NCI-H748 (cell line): ENCODE data around the gene SLC27A3.

Experiments
- DNase-seq: peaks from one replicate; lab custom pipeline; 2025; ENCODE audit not compliant: unreplicated experiment; lab: John Stamatoyannopoulos, UW

Gene SLC27A3

DNA sequence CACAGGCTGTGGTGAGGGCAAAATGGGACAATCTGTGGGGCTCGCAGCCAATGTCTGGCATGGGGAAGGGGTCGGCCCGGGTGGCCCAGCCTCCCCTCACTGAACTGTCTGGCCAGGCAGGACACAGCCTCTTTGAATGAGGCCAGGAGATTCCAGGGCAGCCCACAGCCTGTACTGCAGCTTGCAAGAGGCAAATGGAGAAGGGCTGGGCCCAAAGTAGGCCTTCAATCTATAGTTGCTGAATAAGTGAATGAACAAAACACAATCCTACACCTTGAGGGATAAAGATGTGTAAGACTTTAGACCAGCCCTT lies 23.2 kb downstream of the SLC27A3 start:
- no peak for DNase-seq

DNA sequence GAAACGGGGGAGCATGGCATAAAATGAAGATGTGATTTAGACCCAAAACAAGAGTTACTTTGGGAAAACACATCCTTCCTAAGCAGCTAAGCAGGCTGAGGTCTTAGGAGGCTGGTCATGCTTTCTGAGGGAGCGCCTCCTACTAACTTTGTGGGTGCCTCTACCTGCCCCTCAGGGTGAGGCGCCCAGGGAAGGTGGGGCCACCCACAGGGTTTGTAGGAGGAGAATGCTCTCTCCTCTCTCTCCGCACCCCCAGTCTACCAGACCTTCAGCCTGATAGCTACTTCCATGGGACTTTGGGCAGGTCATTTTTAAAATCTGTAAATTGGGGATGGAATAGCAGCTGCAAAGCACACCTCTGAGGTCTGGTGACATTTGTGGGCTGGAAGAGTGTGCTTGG lies 23.8 kb downstream of the SLC27A3 start:
- DNase-seq, result no peak

- DNase-seq, result no peak
These were observed 24.6 kb downstream of the SLC27A3 start for GRCh38 chr1:153799566-153800465.

DNA sequence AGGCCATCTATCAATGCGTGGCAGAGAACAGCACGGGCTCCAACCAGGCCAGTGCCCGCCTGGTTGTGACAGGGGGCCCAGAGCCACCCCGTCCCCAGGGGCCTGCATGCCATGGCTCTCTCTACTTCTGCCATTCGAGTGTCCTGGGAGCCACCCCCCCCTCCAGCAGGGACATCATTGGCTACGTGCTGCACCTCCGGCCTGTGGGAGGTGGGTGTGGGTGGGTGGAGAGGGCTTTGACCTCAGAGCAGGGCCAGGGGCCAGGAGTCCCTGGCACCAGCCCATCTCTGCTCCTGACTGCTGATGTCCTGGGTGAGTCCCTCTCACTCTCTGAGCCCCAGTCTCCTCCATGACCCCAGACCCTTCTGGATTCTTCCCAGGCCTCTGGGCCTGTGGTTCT lies 25.3 kb downstream of the SLC27A3 start:
- no peak for DNase-seq

DNA sequence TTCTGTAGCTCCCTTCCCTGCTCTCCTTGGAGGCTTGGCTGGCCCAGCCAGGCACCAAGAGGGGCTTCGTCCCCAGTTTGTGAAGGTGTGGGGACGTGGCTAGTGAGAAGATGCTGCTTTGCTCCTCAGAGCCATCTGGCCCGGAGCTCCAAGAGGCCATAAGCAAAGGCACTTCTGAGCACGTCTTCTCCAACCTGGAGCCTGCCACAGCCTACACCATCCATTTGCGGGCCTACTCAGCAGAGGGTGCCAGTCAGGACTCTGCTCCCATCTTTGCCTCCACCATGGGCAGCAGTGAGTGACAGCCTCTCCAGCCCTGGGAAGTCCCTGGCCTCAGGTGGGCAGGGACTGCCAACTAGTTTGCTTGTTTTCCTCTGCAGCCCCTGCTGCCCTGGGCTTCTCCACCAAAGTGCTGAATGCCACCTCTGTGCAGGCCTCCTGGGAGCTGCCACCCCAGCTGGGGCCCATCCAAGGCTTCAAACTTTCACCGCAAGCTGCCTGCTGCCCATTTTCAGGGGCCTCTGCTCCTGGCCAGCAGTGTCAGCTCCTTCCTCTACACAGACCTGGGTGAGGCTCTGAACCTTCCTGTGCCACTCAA lies 25.9 kb downstream of the SLC27A3 start:
- DNase-seq, result no peak

DNA sequence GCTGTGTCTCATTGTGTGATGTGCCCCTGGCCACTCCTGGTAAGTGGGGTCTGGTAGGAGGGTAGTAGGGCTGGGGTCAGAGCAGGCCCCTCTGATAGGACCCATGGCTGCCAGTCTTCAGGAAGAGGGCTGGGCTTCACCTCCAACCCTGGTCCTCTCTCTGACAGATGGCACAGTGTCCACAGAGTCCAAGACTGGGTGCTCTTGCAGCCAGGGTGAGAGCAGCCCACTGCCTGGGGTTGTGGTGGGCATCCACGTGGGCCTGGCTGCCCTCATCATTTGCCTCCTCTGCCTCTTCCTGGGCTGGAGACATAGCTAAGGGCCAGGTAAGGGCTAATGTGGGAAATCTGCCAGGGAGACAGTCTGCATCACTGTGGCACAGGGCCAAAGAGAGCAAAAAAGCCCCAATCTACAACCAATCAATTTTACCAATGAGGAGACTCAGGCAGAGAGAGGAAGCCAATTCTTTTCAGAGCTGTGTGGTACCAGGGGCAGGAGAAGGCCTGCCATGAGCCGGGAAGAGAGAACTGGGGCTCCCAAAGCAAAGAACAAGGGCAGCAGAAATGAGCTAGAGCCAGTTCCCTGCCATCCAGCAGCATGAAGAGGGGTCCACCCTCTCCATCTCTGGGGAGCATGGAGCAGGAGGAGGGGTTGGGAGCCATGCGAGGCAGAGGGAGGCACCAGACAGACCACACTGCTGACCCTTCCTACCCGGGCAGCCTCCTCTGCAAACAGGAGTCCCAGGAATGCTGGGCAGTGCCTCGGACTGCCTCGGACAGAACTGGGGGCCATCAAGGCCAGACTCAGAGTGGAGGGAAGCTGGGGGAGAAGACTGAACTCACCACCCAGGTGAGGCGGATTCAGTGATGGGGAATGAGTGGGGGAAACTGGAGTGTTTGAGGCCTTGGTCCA lies 26.8 kb downstream of the SLC27A3 start:
- no peak for DNase-seq

DNA sequence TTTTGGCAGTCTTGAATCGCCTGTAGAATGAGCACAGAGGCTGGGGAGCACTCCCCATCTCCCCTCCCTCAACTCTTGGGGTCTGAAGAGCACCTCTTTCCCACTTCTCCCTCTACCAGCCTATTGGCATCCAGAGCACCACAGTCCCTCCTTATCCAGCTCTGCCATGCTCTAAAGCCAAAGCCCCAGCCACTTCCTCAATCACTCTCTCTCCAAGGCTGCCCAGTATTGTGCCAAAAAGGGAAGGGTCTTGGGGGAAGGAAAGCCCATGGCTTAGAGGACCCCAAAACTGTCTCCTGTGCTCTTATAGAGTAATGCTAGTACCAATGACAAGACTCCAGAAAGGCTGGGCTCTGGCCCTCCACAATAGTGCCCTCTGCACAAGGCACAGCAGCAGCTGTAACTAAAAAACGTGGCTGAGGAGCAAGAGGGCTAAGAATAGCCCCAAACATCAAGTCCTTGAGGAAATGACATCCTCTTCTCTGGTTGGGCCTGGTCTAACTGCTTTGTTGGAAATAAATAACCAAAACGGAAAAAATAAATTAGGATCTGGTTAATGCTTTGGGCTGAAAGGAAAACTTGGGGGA lies 28.4 kb downstream of the SLC27A3 start:
- DNase-seq, result no peak

GRCh38 chr1:153804112-153804511 lies 28.9 kb downstream of the SLC27A3 start:
- no peak for DNase-seq

- DNase-seq, result no peak
These were observed 30.0 kb downstream of the SLC27A3 start for GRCh38 chr1:153805042-153805745.

DNA sequence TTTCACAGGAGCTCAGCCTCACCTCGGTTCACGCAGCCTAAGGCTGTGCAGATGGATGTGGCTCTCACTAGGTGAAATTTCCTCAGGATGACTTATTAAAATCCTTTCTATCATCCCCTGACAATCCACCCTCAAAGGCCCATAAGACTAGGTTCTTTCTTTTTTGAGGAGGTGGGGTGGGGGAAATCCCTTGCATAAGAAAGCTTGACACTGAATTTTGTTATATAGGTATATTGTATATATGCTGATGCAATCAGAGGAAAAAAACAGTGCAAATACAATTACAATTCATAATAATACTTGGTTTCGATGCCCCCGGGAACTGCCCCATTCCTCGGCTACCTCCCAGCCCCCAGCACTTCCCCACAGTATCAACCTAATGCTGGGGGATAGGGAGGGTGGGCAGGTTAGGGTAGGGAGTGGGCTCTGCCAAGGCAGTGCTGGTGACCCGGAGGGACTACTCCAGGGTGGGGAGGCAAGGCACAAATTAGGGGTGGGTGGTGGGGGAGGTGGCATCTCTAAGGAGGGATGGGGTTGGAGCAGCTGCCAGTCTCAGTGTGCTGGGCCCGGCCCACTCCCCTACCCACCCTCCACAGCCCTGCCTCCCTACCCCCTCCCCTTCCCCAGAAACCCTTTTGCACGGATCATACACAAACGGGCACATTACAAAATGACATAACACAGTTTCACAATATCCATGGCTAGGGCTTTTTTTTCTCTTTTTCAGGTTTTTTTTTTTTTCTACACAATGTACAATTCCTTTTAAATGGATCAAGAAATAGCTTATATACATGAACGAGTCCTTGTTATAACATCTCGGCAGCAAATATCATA lies 30.9 kb downstream of the SLC27A3 start:
- no peak for DNase-seq

DNA sequence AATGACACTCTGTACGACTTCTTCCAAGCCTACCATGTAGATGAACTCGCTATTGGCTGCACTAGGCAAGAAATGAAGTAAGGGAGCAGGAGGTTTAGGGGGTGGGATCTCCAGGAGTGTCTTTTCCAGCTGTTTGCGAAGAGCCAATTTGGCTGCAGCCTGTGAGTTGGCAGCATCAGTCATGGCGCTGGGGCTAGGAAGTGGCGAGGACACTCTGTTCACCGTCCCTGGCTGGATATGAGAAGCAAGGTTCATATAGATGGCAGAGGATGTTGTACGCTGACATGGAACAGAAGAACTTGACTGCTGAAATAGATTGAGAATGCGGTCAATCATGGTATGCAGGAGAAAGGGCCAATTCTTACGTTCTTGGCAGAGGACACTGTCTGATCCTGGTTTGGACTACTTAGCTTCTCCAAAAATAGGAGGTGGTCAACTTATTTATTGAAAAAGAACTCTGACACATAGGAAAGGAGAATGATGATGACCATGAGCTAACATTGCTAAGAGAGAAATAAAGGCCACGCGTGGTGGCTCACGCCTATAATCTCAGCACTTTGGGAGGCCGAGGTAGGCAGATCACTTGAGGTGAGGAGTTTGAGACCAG lies 41.2 kb downstream of the SLC27A3 start:
- no peak for DNase-seq

DNA sequence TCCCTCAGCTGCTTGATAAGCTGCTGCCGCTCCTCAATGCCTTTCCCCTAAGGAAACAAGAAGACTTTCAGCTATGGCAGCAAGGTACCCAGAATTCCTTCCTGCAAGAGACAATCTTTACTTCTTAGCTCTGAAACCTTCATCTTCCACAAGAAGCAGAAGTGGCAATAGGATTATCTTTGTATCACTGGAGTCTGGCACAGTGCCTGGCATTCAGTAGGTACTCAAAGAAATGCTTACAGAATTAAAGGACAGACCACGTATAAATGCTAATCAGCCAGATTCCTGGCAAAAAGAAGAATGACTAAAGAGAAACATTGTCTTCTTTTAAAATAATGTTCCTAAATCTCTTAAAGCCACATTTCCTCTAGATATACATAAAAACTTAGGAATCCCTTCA lies 43.7 kb downstream of the SLC27A3 start:
- DNase-seq, result no peak

DNA sequence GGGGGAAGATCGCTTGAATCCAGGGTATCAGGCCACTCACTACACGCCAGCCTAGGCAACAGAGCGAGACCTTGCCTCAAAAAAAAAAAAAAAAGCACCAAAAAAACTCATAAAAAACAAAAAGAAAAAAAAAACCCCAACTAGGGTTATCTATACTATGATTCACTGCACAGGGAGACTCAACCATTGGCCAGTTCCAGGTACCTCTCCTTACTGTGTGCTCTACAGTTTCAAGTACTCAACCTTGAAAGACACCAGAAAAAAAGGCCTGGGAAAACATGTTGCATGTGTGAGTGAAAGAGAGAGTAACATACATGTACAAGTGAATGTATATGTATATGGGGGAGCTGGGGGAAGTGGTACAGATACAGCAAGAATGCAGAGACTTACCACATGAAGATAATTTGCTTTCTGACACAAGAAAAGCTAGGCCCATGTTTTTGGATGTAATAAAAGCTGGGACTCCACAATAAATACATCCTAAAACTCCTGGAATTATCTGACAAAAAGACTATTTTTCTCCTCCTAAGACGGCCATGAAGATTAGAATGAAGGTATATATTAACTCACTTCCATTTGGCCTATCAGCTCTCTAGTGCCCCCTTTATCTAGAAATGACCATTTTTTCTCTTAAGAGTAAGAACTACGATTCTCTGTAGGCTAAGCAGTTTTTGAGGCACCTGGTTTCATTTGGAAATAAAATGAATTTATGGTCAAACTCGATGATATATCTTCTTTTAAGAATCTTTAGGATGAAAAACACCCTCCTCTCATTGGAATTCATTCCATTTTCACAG lies 52.2 kb downstream of the SLC27A3 start:
- no peak for DNase-seq
